Erythroblast (primary cell): Measurements from ENCODE around the gene OR2T4.

Experiments used
- GATA1 ChIP-seq: IDR thresholded peaks from 2 replicates; pipeline ENCODE4 v1.6.1; 2011; ENCODE audit warnings: low read depth, mild to moderate bottlenecking, control low read depth, low read length, moderate library complexity
- POLR2A ChIP-seq: IDR thresholded peaks from 2 replicates; pipeline ENCODE4 v1.6.1; 2011; ENCODE audit warnings: mild to moderate bottlenecking, low read length

GRCh38 chr1:248348475-248348874 is 13.0 kb upstream of the OR2T4 start, which contains the start of gene OR14C36:
- TF ChIP-seq POLR2A = no peak
- no peak for TF ChIP-seq GATA1
